DMS153 treated with DMSO at 0.1 percent for 48 hours (cell line): ENCODE results near the gene PCDHGB4.
"Not testable (repeated sequence)": the region's sequence is repeated elsewhere in the genome, so short reads cannot be mapped to it uniquely, and the experiment has no call there.

Experiments
- DNase-seq: peaks from one replicate; lab custom pipeline; 2025; ENCODE audit not compliant: unreplicated experiment; lab: John Stamatoyannopoulos, UW

Gene PCDHGB4

GRCh38 chr5:141366016-141366896 lies 21.2 kb upstream of the PCDHGB4 start:
- no peak for DNase-seq

GRCh38 chr5:141369994-141370848 lies 17.3 kb upstream of the PCDHGB4 start, which contains the start of gene PCDHGB3:
Gene PCDHGB3 (plus strand): TSS chr5:141370242. CDS start chr5:141370395, 153 bp downstream.
- DNase-seq: no peak

- no peak for DNase-seq
Measured at GRCh38 chr5:141371572-141372475, 15.7 kb upstream of the PCDHGB4 start.

GRCh38 chr5:141373673-141374317 lies 13.7 kb upstream of the PCDHGB4 start, which contains the start of gene PCDHGA6:
Gene PCDHGA6 (plus strand): TSS chr5:141373891. CDS start chr5:141374084, 193 bp downstream.
- DNase-seq: no peak

GRCh38 chr5:141374627-141375026 lies 12.9 kb upstream of the PCDHGB4 start:
- no peak for DNase-seq

GRCh38 chr5:141375444-141376155 lies 11.9 kb upstream of the PCDHGB4 start:
- not testable (repeated sequence) for DNase-seq

- DNase-seq: no peak
Measured at GRCh38 chr5:141382469-141383294, 4.8 kb upstream of the PCDHGB4 start, which contains the start of gene PCDHGA7. Gene PCDHGA7 (plus strand): TSS chr5:141382742. CDS start chr5:141382900, 158 bp downstream.

GRCh38 chr5:141383345-141383744 lies 4.2 kb upstream of the PCDHGB4 start:
- DNase-seq: no peak

- no peak for DNase-seq
Measured at GRCh38 chr5:141384471-141385267, 2.8 kb upstream of the PCDHGB4 start.

- DNase-seq: no peak
Measured at GRCh38 chr5:141388661-141389060, 1.2 kb downstream of the PCDHGB4 start.

GRCh38 chr5:141389153-141390042 lies 1.9 kb downstream of the PCDHGB4 start:
- no peak for DNase-seq

- no peak for DNase-seq
Measured at GRCh38 chr5:141392429-141393198, 5.1 kb downstream of the PCDHGB4 start, which contains the start of gene PCDHGA8. Gene PCDHGA8 (plus strand): TSS chr5:141392633. CDS start chr5:141392814, 181 bp downstream.

GRCh38 chr5:141393267-141393666 lies 5.8 kb downstream of the PCDHGB4 start:
- DNase-seq: no peak

GRCh38 chr5:141394401-141395187 lies 7.1 kb downstream of the PCDHGB4 start:
- DNase-seq: not testable (repeated sequence)
